Skin epidermis (tissue), 12 donors: ENCODE measurements around the gene MRPL12.
A peak's percentile ranks its signal among the peaks of the same experiment; 100 is the strongest.

Experiments used
- H3K27ac ChIP-seq, 21 experiments: fragments of 200-600 bp; sonication (generic) in 11 of 21; one replicate each; pipeline ENCODE4 v1.5.0; 2020; ENCODE audit warnings: mild to moderate bottlenecking in 3 of 21, inconsistent platforms in 2 of 21, moderate library complexity in 2 of 21
- H3K4me3 ChIP-seq, 7 experiments: fragments of 200-600 bp; sonication (generic) in 2 of 7; one replicate each; pipeline ENCODE4 v1.5.0; 2020; ENCODE audit warnings: inconsistent platforms in 2 of 7, mild to moderate bottlenecking in 2 of 7, moderate library complexity in 1 of 7

Gene MRPL12

DNA sequence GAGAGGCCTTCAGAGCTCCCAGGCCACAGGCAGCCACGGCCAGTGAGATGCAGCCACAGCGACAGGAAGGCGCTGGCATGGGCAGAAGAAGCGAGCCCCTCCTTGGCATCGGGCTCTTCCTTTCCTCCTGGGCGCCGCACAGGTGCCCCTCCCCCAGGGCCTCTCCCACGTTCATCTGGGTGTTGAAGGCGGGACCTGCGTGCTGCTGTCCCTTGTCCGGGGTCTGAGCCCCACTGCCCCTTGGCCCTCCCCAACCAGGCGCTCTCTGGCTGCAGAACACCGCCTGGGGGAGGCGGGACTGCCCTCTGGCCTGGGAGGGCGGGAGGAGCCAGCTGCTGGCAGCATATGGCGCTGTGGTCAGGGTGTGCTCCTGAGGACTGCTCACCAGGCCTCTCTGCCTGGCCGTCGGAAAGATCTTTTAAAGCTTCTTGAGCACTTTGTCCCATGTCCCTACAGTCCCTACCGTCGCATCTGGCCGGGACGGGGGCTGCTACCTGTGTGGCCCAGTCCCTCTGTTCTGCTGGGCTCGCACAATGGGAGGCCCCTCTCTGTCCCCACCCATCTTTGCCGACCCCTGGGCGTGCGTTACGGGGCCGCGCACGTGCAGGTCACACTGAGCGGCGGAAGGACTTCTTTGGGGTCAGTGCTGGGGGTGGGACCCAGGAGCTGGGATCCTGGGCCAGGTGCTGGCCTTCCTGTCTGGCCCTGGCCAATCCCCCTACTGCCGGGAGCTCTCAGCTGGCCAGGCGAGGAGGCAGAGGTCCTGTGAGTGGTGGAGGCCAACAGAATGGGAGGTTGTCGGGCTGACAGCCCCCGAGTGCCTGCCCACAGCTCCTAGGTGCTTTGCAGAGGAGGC lies 10.6 kb downstream of the MRPL12 start:
- Histone ChIP-seq H3K4me3 (peak overlapping the region in 6 of 7 experiments; percentile 2 to 84 (median 72)), H3K27ac (peak overlapping the region in 5 of 21 experiments; percentile 18 to 87 (median 81))

DNA sequence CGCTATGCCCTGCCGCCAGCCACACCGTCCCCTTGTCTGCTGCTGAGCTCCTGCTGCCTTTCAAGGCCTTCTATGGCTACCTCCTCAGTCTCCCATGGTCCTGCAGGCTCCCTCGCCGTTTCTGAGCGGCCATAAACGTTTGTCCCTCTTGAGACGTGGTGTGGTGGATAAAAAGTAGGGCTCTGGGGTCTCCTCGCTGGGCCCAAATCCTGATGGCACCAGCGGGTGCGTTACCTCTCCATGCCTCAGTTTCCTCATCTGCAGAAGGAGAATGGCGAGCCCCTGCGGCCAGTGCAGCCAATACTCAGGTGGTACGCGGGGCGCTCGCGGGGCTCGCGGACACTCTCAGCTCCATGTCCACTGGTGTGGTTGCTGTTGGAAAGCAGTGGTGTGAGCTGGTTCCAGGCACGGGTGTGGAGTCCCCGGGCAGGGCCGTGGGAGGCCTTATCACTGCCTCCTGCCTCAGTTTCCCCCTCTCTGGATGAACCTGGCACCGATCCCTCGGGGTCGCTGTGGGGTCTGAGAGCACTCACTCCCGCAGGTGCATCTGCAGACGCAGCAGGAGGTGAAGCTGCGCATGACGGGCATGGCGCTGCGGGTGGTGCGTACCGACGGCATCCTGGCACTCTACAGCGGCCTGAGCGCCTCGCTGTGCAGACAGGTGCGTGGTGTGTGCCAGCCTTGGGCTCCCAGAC lies 11.4 kb downstream of the MRPL12 start:
- no peak overlapping the region for H3K4me3 ChIP-seq

DNA sequence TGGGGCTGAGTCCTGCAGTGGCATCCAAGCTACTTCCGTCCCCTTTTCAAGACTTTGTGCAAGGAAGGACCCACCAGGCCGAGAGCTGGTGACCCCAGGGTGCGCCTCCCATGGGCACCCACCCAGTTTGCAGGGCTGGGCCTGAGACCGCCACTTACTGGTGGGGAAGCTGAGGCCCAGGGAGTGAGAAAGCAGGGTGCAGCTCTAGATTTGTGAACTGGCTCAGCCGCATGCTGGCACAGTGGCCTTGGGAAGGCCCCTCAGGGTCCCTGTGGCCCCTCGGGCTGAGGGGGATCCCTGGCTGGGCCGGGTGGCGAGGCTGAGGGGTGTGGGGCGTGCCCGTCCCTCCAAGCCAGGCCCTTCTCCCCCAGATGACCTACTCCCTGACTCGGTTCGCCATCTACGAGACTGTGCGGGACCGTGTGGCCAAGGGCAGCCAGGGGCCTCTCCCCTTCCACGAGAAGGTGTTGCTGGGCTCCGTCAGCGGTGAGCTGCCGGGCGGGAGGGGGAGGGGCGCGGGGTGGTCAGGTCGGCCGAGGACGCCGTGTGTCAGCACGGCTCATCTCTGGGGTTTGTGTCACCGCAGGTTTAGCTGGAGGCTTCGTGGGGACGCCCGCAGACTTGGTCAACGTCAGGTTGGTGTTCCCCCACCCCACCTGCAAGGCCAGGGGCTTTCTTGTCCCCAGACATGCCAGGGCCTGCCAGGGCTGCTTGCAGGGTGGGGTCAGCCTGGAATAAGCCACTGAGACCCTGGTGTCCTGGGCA lies 12.1 kb downstream of the MRPL12 start:
- no peak overlapping the region for H3K4me3 ChIP-seq

More for the DNA sequence above, 11.4 kb downstream of the MRPL12 start:
- H3K27ac ChIP-seq = no peak overlapping the region

DNA sequence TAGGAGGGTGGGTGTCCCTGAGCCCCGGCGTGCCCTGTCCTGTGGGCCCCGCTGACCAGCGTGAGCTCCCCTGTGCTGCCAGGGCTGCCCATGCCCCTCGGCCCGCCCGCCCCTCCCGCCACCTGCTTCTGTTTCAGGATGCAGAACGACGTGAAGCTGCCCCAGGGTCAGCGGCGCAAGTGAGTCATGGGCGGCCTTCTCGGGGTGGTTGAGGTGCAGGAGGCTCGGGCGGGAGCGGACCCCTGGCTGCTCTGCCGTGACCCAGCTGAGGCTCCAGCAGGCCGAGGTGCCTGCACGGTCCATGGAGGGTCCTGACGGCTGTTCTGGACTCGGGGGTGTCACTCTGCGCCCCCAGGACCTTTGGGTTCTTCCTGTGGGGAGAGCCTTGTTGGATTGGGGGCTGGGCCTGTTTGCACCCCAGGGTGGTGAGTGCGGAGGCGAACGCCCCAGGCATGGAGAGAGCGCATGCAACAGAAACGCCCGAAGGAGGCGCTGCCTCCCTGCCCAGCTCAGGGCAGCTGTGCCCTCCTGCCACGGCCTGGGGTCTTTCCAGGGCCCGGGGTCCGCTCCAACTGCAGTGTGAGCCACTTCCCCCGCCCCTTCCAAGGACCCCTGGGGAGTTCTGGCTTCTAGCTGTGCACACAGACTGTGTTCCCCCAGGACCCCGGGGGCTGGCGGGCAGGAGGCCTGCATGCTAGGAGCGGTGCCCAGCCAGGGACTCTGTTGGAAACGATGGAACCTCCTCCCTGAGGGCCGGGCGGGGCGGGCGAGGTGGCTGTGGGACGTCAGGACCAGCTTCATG lies 12.9 kb downstream of the MRPL12 start:
- H3K27ac ChIP-seq = no peak overlapping the region

More for the DNA sequence above, 12.1 kb downstream of the MRPL12 start:
- H3K27ac ChIP-seq = no peak overlapping the region

GRCh38 chr17:81716674-81716996 lies 13.5 kb downstream of the MRPL12 start:
- Histone ChIP-seq H3K27ac (no peak overlapping the region), H3K4me3 (no peak overlapping the region)

More for the DNA sequence above, 12.9 kb downstream of the MRPL12 start:
- no peak overlapping the region for H3K4me3 ChIP-seq

- no peak overlapping the region for H3K27ac ChIP-seq
- H3K4me3 ChIP-seq = no peak overlapping the region
Measured at GRCh38 chr17:81717049-81717765, 14.0 kb downstream of the MRPL12 start.

DNA sequence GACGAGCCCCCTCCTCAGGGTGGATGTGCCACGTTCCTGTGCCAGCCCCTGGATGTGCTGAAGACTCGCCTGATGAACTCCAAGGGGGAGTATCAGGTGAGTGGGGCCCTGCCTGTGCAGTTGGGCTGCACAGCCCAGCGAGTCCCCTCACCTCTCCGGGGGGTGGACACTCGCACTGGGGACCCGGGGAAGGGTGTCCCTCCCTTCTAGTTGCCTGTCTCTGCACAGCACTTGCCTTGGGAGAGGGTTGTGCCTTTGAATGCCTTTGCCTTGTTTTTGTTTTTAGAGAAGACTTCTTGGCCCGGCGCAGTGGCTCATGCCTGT lies 14.6 kb downstream of the MRPL12 start:
- no peak overlapping the region for H3K27ac ChIP-seq
- H3K4me3 ChIP-seq = no peak overlapping the region

DNA sequence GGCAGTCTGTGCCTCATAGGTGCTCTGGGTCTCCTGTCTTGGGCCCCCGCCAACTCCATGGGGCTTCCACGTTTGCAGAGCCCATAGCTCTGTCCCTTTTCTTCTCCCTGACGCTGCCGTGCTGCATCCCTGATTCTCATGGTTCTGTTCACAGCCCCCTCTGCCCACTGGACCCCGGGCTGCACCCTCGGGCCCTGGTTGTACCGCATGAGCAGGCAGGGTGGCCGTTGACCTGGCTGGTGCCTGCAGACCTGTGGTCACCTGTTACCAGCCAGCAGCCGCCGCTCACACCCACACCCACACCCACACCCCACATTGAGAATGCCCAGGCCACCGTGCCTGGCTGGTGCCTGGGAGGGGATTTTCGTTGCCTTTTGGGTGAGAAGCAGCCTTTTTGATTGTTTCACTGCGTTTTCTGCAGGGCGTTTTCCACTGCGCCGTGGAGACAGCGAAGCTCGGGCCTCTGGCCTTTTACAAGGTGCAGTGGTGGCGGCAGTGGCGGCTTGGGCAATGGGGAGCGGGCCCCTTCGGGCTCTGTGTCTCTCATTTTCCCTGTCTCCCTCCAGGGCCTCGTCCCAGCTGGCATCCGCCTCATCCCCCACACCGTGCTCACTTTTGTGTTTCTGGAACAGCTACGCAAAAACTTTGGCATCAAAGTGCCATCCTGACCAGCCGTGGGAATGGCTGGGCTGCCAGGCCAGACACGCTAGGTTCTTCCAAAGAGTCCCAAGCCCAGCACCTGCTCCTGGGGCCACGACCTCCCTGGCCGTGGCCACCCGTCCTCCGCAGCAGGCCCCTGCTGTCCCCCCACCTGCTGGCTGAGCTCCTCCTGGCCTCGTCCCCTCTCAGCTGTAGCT lies 16.5 kb downstream of the MRPL12 start:
- Histone ChIP-seq H3K27ac (no peak overlapping the region), H3K4me3 (no peak overlapping the region)

DNA sequence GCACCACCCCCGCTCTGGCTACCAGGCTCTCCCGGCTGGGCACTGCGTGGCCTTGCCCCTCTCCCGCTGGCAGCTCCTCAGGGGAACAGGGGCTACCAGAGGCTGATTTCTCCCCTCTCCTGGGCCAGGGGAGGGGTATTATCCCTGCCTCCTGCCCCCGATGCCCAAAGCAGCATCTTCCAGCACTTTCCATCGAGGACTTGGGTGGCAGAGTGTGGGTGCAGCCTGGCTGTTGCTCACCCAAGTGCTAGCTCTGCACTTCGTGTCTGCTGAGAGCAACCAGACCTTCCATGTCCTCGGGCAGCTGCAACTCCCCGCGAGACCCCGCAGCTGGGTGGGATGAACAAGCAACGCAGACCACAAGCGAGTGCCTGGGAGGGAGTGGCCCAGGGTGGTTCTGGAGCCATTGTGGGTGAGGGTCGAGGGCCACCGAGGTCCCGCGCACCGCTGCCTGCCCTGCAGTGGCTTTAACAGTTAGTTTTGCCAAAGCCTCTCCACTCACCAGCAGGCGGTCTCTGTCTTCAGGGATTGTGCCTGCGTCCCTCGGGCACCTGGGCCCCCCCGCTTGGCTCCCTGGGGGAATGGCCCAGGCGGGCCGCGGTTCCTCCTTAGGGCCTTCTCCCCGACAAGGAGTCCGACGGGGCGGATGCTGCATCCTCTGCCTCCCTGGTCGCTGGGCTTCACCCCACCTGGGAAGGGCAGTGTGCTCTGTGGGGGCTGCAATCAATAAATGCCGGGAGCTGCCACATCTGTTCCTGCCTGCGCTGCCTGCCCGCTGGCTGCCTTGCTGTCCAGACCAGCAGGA lies 17.3 kb downstream of the MRPL12 start:
- Histone ChIP-seq H3K4me3 (no peak overlapping the region), H3K27ac (peak overlapping the region in 1 of 21 experiments; percentile 24)

DNA sequence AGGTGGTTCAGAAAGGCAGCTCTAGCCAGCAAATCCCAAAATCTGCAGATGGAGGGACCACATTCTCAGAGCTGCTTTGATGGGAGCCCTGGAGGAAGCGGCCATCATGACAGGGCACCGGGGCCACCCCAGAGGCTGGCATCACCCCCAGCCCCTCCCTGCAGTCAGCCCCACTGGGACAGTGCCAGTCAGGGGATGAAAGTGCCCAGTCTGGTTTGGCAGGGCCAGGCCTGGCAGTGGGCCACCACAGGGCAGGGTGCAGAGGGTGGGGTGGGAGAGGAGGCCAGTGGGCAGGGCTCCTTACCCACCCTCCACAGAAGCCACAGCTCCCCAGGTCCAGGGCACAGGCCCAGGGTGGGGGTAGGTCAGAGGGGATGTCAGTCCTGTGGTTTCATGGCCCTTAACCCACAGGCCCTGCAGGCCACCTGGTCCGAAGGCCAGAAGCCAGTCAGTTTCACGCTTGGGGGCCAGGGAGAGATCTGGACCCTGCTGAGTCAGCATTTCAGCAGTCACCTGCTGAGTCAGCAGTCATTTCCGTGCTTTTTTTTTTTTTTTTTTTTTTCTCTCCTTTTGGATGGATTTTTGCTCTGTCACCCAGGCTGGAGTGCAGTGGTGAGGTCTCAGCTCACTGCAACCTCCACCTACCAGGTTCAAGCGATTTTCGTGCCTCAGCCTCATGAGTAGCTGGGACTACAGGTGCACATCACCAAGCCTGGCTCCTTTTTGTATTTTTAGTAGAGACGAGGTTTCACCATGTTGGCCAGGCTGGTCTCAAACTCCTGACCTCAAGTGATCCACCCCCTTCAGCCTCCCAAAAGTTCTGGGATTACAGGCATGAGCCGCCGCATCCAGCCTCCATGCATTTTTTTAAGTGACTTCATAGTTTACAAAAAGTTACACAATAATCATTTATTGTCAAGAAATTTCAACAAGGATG lies 19.3 kb downstream of the MRPL12 start:
- H3K4me3 ChIP-seq = no peak overlapping the region
- peak overlapping the region in 16 of 21 experiments; percentile 5 to 68 (median 50) for H3K27ac ChIP-seq

DNA sequence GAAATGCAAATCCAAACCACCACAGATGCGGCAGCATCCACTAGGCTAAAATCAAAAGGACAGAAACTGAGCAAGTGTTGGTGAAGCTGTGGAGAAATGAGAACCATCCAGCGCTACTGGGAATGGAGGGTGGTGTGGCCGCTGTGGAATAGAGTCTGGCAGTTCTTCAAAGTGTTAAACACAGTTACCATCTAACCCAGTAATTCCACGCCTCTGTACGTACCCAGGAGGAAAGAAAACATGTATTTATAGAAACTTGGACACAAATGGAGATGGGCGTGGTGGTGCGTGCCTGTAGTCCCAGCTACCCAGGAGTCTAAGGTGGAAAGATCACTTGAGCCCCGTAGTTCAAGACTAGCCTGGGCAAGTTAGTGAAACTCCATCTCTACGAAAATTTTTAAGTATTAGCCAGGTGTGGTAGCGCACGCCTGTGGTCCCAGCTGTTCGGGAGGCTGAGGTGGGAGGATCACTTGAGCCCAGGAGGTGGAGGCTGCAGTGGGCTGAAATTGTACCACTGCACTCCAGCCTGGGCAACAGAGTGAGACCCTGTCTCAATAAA lies 20.6 kb downstream of the MRPL12 start:
- Histone ChIP-seq H3K27ac (peak overlapping the region in 13 of 21 experiments; percentile 13 to 65 (median 50)), H3K4me3 (no peak overlapping the region)

DNA sequence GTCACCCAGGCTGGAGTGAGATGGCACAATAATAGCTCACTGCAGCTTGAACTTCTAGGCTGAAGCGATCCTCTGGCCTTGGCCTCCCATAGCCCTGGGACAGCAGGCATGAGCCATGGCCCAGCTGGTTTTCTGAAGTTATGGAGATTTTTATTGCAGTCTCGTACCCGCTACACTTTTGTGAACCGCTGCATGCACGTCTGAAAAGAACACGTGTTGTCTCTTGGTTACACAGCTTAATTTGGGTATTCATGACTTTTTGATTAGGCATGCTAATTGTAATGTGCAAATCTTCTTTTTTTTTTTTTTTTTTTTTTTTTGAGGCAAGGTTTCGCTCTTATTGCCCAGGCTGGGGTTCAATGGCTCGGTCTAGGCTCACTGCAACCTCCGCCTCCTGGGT lies 22.3 kb downstream of the MRPL12 start:
- Histone ChIP-seq H3K4me3 (no peak overlapping the region), H3K27ac (peak overlapping the region in 1 of 21 experiments; percentile 2)

- Histone ChIP-seq H3K27ac (peak overlapping the region in 2 of 21 experiments; percentile 5 to 45), H3K4me3 (no peak overlapping the region)
Measured at GRCh38 chr17:81726004-81726403, 22.8 kb downstream of the MRPL12 start.

DNA sequence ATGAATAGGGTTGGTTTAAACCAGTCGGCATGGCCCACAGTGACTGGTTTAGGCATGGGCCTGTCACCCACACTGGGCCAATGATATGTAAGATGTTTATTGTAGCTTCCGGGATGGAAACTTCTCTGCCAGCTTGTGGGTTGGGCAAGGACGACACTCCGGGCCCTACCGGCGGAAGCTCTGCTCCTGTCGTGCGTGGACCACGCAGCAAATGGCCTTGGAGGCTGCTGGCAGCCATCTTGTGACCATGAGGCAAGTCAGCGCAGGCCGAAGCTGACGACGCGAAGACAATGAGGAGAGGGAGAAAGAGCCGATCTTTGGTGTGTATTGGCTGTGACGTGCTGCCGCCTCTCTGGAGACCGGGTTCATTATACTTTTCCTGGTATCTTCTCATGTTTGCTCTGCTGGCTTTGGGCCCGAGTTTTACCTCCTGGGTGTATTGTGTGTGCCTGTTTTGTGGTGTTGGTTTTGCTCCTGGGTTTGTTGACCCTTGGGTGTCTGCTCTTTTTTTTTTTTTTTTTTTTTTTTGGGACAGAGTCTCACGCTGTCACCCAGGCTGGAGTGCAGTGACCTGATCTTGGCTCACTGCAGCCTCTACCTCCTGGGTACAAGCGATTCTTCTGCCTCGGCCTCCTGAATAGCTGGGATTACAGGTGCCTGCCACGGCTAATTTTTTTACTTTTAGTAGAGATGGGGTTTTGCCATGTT lies 24.3 kb downstream of the MRPL12 start:
- Histone ChIP-seq H3K27ac (peak overlapping the region in 3 of 21 experiments; percentile 5 to 9 (median 7)), H3K4me3 (no peak overlapping the region)
